Measurements from ENCODE around the gene TULP3.
A peak's percentile ranks its signal among the peaks of the same experiment; 100 is the strongest.

TULP3 gene

GRCh38 chr12:2892246-2892645 lies 1.6 kb downstream of the TULP3 start:
- Mint-ChIP-seq H3K9me3 (no peaks in the 10 kb centered on the region), H3K36me3 (ENCODE audit: low read depth) (peaks cover 16% of the 10 kb centered on the region), H3K4me1 (peaks cover 47% of the 10 kb centered on the region), H3K4me3 (peak overlapping the region; percentile 92 to 98 (median 96)), H3K27me3 (ENCODE audit: low read depth) (no peaks in the 10 kb centered on the region), H3K27ac (peak overlapping the region in 2 of 3 experiments; percentile 93)
- TF ChIP-seq CTCF (IDR thresholded peaks at IDR 0.05; ENCODE audit: unreplicated experiment in 3 of 3), result no peak

GRCh38 chr12:2893007-2893406 lies 2.3 kb downstream of the TULP3 start:
- peak overlapping the region; percentile 41 to 58 (median 56) for H3K27ac Mint-ChIP-seq
- no peaks in the 10 kb centered on the region for H3K9me3 Mint-ChIP-seq
- H3K4me3 Mint-ChIP-seq, result peak overlapping the region; percentile 72 to 87 (median 83)
- peaks cover 47% of the 10 kb centered on the region for H3K4me1 Mint-ChIP-seq
- peaks cover 9% of the 10 kb centered on the region for H3K36me3 Mint-ChIP-seq (ENCODE audit: low read depth)
- no peak for TF ChIP-seq CTCF (IDR thresholded peaks at IDR 0.05; ENCODE audit: unreplicated experiment in 3 of 3)
- H3K27me3 Mint-ChIP-seq (ENCODE audit: low read depth), result no peaks in the 10 kb centered on the region

GRCh38 chr12:2895051-2895451 lies 4.4 kb downstream of the TULP3 start:
- peak overlapping the region; percentile 20 to 62 (median 50) for H3K27ac Mint-ChIP-seq
- H3K4me3 Mint-ChIP-seq, result peak overlapping the region in 2 of 3 experiments; percentile 24 to 51
- no peak for TF ChIP-seq CTCF (IDR thresholded peaks at IDR 0.05; ENCODE audit: unreplicated experiment in 3 of 3)
- no peaks in the 10 kb centered on the region for H3K36me3 Mint-ChIP-seq (ENCODE audit: low read depth)
- H3K4me1 Mint-ChIP-seq, result peaks cover 40% of the 10 kb centered on the region
- no peaks in the 10 kb centered on the region for H3K27me3 Mint-ChIP-seq (ENCODE audit: low read depth)
- H3K9me3 Mint-ChIP-seq, result no peaks in the 10 kb centered on the region

- peak overlapping the region in 1 of 3 experiments; percentile 20 for H3K27ac Mint-ChIP-seq
- H3K36me3 Mint-ChIP-seq (ENCODE audit: low read depth), result no peaks in the 10 kb centered on the region
- H3K27me3 Mint-ChIP-seq (ENCODE audit: low read depth), result no peaks in the 10 kb centered on the region
- H3K4me3 Mint-ChIP-seq, result peak overlapping the region in 1 of 3 experiments; percentile 24
- H3K9me3 Mint-ChIP-seq, result no peaks in the 10 kb centered on the region
- H3K4me1 Mint-ChIP-seq, result peaks cover 36% of the 10 kb centered on the region
- TF ChIP-seq CTCF (IDR thresholded peaks at IDR 0.05; ENCODE audit: unreplicated experiment in 3 of 3), result no peak
Observed at GRCh38 chr12:2895511-2895910, 4.8 kb downstream of the TULP3 start.

- no peak for TF ChIP-seq CTCF (IDR thresholded peaks at IDR 0.05; ENCODE audit: unreplicated experiment in 3 of 3)
- Mint-ChIP-seq H3K4me3 (no peak overlapping the region), H3K4me1 (peaks cover 21% of the 10 kb centered on the region), H3K36me3 (ENCODE audit: low read depth) (no peaks in the 10 kb centered on the region), H3K27me3 (ENCODE audit: low read depth) (no peaks in the 10 kb centered on the region), H3K27ac (no peak overlapping the region), H3K9me3 (no peaks in the 10 kb centered on the region)
Observed at GRCh38 chr12:2897418-2897817, 6.7 kb downstream of the TULP3 start.

- Mint-ChIP-seq H3K4me3 (no peak overlapping the region), H3K4me1 (peaks cover 13% of the 10 kb centered on the region), H3K36me3 (ENCODE audit: low read depth) (no peaks in the 10 kb centered on the region), H3K27ac (no peak overlapping the region), H3K27me3 (ENCODE audit: low read depth) (no peaks in the 10 kb centered on the region), H3K9me3 (no peaks in the 10 kb centered on the region)
- no peak for TF ChIP-seq CTCF (IDR thresholded peaks at IDR 0.05; ENCODE audit: unreplicated experiment in 3 of 3)
Observed at GRCh38 chr12:2900642-2901041, 10.0 kb downstream of the TULP3 start.
